NT2/D1 (cell line): ENCODE data around the gene GABPB1.

ENCODE experiments used
- SUZ12 ChIP-seq: IDR thresholded peaks from 2 replicates; pipeline ENCODE4 v1.6.1; 2011; ENCODE audit not compliant: insufficient read length, insufficient read depth; ENCODE audit errors: extremely low read depth
- YY1 ChIP-seq: IDR thresholded peaks from 2 replicates; pipeline ENCODE4 v1.6.1; 2011; ENCODE audit not compliant: insufficient read length, insufficient read depth

- TF ChIP-seq YY1 (no peak), SUZ12 (no peak)
Observed at GRCh38 chr15:50256188-50257041, 98.6 kb downstream of the GABPB1 start.
